ENCODE data around the gene RMND5B. TPM values are rescaled to one million over a fixed set of nuclear protein-coding genes. Genes with fewer than 3 reads are reported as not detected.

Gene RMND5B
- total RNA-seq, 6 experiments from 2014 or later, result 18.2 to 23.3 (median 21.9) TPM

- no peak for TF ChIP-seq CTCF (IDR thresholded peaks at IDR 0.05)
- peaks cover 34% of the 10 kb centered on the region for H3K27me3 Mint-ChIP-seq (ENCODE audit: insufficient read depth)
- no peaks in the 10 kb centered on the region for H3K4me1 Mint-ChIP-seq (ENCODE audit: low read depth)
- H3K36me3 Mint-ChIP-seq (ENCODE audit: low read depth), result no peaks in the 10 kb centered on the region
- no peak overlapping the region for H3K4me3 Mint-ChIP-seq
- DNase-seq, result no peak
- no peaks in the 10 kb centered on the region for H3K9me3 Mint-ChIP-seq
- H3K27ac Mint-ChIP-seq, result no peak overlapping the region
These were observed 31.7 kb downstream of the RMND5B start for GRCh38 chr5:178162481-178162880.

- TF ChIP-seq CTCF (IDR thresholded peaks at IDR 0.05), result peak; percentile 98
- H3K9me3 Mint-ChIP-seq, result no peaks in the 10 kb centered on the region
- no peaks in the 10 kb centered on the region for H3K36me3 Mint-ChIP-seq (ENCODE audit: low read depth)
- no peak overlapping the region for H3K27ac Mint-ChIP-seq
- H3K4me3 Mint-ChIP-seq, result peak overlapping the region; percentile 22; the same call in 1 of the 2 replicates
- H3K27me3 Mint-ChIP-seq (ENCODE audit: insufficient read depth), result peaks cover 38% of the 10 kb centered on the region
- DNase-seq, result peak; percentile 65
- no peaks in the 10 kb centered on the region for H3K4me1 Mint-ChIP-seq (ENCODE audit: low read depth)
These were observed 33.2 kb downstream of the RMND5B start for GRCh38 chr5:178163772-178164735.

- H3K36me3 Mint-ChIP-seq (ENCODE audit: low read depth), result no peaks in the 10 kb centered on the region
- no peaks in the 10 kb centered on the region for H3K4me1 Mint-ChIP-seq (ENCODE audit: low read depth)
- DNase-seq, result no peak
- no peak overlapping the region for H3K4me3 Mint-ChIP-seq
- no peaks in the 10 kb centered on the region for H3K9me3 Mint-ChIP-seq
- no peak overlapping the region for H3K27ac Mint-ChIP-seq
- peaks cover 44% of the 10 kb centered on the region for H3K27me3 Mint-ChIP-seq (ENCODE audit: insufficient read depth)
- TF ChIP-seq CTCF (IDR thresholded peaks at IDR 0.05), result no peak
These were observed 34.8 kb downstream of the RMND5B start for GRCh38 chr5:178165581-178165980.

- no peak for TF ChIP-seq CTCF (IDR thresholded peaks at IDR 0.05)
- peaks cover 20% of the 10 kb centered on the region for H3K27me3 Mint-ChIP-seq (ENCODE audit: insufficient read depth)
- DNase-seq, result no peak
- no peaks in the 10 kb centered on the region for H3K4me1 Mint-ChIP-seq (ENCODE audit: low read depth)
- H3K27ac Mint-ChIP-seq, result no peak overlapping the region
- H3K9me3 Mint-ChIP-seq, result no peaks in the 10 kb centered on the region
- no peak overlapping the region for H3K4me3 Mint-ChIP-seq
- no peaks in the 10 kb centered on the region for H3K36me3 Mint-ChIP-seq (ENCODE audit: low read depth)
These were observed 39.6 kb downstream of the RMND5B start for GRCh38 chr5:178170455-178170854.

GRCh38 chr5:178174456-178174855, 43.6 kb downstream of the RMND5B start:
- H3K4me1 Mint-ChIP-seq (ENCODE audit: low read depth), result no peaks in the 10 kb centered on the region
- H3K36me3 Mint-ChIP-seq (ENCODE audit: low read depth), result no peaks in the 10 kb centered on the region
- H3K27me3 Mint-ChIP-seq (ENCODE audit: insufficient read depth), result peaks cover 11% of the 10 kb centered on the region
- DNase-seq, result no peak
- H3K27ac Mint-ChIP-seq, result no peak overlapping the region
- H3K4me3 Mint-ChIP-seq, result no peak overlapping the region
- no peak for TF ChIP-seq CTCF (IDR thresholded peaks at IDR 0.05)
- peaks cover 4% of the 10 kb centered on the region for H3K9me3 Mint-ChIP-seq

All from HFFc6 (cell line).